NOMO-1 treated with DMSO at 0.1 percent for 48 hours (cell line): ENCODE data around the gene KLHL28.

ENCODE experiments used
- DNase-seq: peaks from one replicate; lab custom pipeline; 2025; ENCODE audit not compliant: unreplicated experiment; lab: John Stamatoyannopoulos, UW

KLHL28 gene

GRCh38 chr14:44961554-44962333 is at the start of gene KLHL28, which contains the start of gene TOGARAM1:
TSS of gene KLHL28 (minus strand) at chr14:44961947. CDS start at chr14:44945928, 16,019 bp downstream.
TSS of gene TOGARAM1 (plus strand) at chr14:44962190. CDS start at chr14:44962422, 232 bp downstream.
- peak; percentile 100 for DNase-seq

GRCh38 chr14:45003924-45004323 is 42.2 kb upstream of the KLHL28 start:
- no peak for DNase-seq

- no peak for DNase-seq
Observed at GRCh38 chr14:44995770-44996294, 34.1 kb upstream of the KLHL28 start.

GRCh38 chr14:44995196-44995595 is 33.4 kb upstream of the KLHL28 start:
- no peak for DNase-seq

GRCh38 chr14:44990533-44990932 is 28.8 kb upstream of the KLHL28 start:
- no peak for DNase-seq

GRCh38 chr14:44989497-44990440 is 28.0 kb upstream of the KLHL28 start:
- DNase-seq: no peak

GRCh38 chr14:44988694-44989093 is 26.9 kb upstream of the KLHL28 start:
- no peak for DNase-seq

- no peak for DNase-seq
Observed at GRCh38 chr14:44982594-44982993, 20.8 kb upstream of the KLHL28 start.

- DNase-seq: no peak
Observed at GRCh38 chr14:44981198-44981597, 19.5 kb upstream of the KLHL28 start.

- DNase-seq: no peak
Observed at GRCh38 chr14:44979740-44980356, 18.1 kb upstream of the KLHL28 start.

GRCh38 chr14:44979273-44979672 is 17.5 kb upstream of the KLHL28 start:
- DNase-seq: no peak

GRCh38 chr14:44971459-44971858 is 9.7 kb upstream of the KLHL28 start:
- DNase-seq: no peak

- DNase-seq: no peak
Observed at GRCh38 chr14:44970907-44971306, 9.2 kb upstream of the KLHL28 start.

GRCh38 chr14:44968714-44969113 is 7.0 kb upstream of the KLHL28 start:
- DNase-seq: no peak

- DNase-seq: no peak
Observed at GRCh38 chr14:44966601-44967336, 5.0 kb upstream of the KLHL28 start.

GRCh38 chr14:44963775-44964380 is 2.1 kb upstream of the KLHL28 start:
- no peak for DNase-seq

- no peak for DNase-seq
Observed at GRCh38 chr14:44963044-44963528, 1.3 kb upstream of the KLHL28 start.

GRCh38 chr14:44962334-44963043 is 742 bp upstream of the KLHL28 start:
- DNase-seq: peak; percentile 47

- peak; percentile 63 for DNase-seq
Observed at GRCh38 chr14:44961151-44961553, 595 bp downstream of the KLHL28 start.
